ENCODE data around the gene TLR3. TPM values are rescaled to one million over a fixed set of nuclear protein-coding genes. Genes with fewer than 3 reads are reported as not detected.
A peak's percentile ranks its signal among the peaks of the same experiment; 100 is the strongest.
"Not testable (repeated sequence)": the region's sequence is repeated elsewhere in the genome, so short reads cannot be mapped to it uniquely, and the experiment has no call there.

Gene TLR3
- 1 to 10 TPM; 5.3 to 8.6 TPM for total RNA-seq
- long read RNA-seq, full-length matches to known transcripts, result 1 of 1 reads
- long read RNA-seq, partial matches to known transcripts, result 0 of 1 reads
- long read RNA-seq, other reads (novel, unspliced or antisense), result 0 of 1 reads

DNA sequence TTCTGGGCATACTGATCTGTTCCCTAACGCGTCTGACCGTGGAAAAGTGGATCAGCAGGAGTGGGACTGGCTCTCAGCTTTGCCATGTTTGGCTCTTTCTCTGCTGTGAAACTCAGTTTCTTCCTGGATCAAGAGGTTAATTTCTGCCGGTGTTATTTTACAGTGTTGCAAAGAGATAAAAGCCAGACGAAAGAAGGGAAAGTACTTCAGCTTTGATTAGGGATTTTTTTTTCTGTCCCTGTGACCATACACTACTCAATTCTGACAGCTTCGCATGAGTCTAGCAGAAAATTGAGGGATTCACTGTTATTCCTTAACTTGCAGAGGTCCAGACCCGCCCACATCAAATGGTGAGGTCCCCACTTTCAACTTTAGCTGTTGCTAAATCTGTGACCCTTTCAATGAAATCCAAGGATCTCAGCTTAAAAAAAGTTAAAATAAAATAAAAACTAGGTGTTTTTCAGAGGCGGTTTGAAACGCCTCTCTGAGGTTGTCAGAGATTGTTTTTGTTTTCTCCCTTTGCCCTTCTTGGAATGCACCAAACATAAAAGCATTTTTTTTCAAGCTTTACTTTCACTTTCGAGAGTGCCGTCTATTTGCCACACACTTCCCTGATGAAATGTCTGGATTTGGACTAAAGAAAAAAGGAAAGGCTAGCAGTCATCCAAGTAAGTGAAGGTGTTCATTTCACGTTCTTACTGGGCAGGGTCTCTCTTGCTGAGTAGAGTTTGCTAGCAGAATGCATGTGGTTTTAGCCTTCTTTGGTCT, at the start of gene TLR3:
Gene TLR3, plus strand, starts transcription at position 576 of the 768 bp plus-strand sequence. CDS start 7,464 bp downstream, outside the sequence.
- intact Hi-C loops (cut with DNase I), result loop anchor here in 1 of 2 donors (2.0 kb wide), 1 partner anchor 68 kb away; no protein-coding TSS in a partner anchor
- DNase-seq (no peak), ATAC-seq (peak; percentile 45 to 74)

DNA sequence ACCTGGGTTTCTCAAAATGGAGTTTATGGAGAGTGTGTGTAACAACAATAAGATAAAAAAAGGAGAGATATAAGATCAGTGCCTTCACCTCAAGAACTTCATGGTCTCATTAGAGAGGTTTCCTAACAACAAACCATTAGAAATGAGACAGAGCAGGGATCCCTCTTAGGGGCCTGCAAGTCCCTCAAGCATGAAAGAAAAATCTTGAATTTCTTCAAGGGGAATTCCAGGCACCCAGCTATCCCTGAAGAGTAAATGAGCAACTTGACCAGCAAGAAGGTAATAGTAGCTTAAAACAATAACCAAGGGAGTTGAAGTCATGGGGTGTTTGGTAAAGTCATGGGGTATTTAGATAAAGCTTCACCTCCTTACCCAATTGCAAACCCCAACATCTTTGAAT, 49.7 kb upstream of the TLR3 start:
- DNase-seq (no peak), ATAC-seq (no peak)
- intact Hi-C loops (cut with DNase I), result loop anchor here (5.0 to 10.0 kb wide), 3 partner anchors 172 to 222 kb away; no protein-coding TSS in a partner anchor

DNA sequence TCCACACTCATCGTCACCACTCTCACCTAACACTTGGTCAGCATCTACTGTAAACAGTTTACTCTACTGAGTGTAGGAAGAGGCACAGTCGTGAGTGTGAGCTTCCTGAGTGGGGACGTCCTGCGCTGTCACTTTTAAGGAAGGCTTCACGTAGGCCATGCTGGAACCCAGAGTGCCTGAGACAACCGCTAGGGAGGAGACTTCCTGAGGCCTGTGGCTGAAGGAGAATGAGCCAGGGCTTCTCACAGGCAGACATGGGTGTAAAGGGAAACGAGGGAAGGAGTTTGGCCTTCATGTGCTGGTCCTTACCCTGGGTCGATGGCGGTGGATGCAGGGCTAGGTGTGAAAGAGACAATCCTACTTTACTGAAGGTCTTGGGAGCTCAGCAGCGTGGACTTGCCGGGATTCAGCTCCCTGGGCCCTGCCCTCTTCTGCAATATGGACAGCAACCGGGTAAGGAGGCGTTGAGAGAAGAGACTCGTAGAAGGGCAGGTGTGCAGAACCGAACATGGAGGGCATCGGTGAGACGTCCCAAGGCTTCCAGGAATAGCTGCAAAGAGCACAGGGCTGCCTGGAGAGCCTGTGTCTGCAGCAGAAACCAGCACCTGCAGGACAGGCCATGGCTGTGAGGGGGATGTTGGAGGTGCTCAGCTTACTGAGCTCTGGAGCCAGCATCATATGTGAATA, 48.7 kb upstream of the TLR3 start:
- DNase-seq, result no peak
- ATAC-seq, result peak in 1 of 2 donors; percentile 23
- intact Hi-C loops (cut with DNase I), result loop anchor here (5.0 to 10.0 kb wide), 3 partner anchors 363 to 378 kb away; no protein-coding TSS in a partner anchor

DNA sequence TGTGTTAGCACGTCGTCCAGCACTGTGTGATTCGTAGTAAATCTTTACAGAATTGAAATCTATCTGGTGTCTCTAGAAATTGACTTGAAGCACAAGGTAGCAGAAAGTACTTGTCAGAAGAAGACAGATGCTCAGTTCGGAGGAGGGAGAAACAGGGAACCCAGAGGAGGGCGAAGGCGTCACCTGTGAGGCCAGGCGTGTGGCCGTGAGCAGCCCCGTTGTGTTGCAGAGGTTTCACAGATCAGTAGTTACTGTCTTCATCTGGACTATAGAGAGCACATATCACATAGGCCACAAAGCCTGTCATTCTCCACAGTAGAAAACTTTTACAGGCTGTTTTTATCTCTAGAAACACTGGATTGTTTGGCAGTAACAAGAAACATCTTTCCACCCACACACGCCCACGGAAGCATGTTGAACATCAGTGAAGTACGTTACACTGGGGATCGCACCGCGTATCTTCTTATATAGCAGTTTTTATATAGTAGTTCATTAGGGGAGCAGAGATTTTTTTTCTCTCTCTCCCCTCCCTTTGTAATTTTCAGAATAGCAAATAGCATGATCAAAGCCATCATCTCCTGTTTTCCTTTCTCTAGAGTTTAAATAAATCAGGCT, 48.1 kb upstream of the TLR3 start:
- ATAC-seq (peak; percentile 31 to 48), DNase-seq (no peak)
- intact Hi-C loops (cut with DNase I), result loop anchor here (5.0 to 10.0 kb wide), 3 partner anchors 364 to 379 kb away; no protein-coding TSS in a partner anchor

DNA sequence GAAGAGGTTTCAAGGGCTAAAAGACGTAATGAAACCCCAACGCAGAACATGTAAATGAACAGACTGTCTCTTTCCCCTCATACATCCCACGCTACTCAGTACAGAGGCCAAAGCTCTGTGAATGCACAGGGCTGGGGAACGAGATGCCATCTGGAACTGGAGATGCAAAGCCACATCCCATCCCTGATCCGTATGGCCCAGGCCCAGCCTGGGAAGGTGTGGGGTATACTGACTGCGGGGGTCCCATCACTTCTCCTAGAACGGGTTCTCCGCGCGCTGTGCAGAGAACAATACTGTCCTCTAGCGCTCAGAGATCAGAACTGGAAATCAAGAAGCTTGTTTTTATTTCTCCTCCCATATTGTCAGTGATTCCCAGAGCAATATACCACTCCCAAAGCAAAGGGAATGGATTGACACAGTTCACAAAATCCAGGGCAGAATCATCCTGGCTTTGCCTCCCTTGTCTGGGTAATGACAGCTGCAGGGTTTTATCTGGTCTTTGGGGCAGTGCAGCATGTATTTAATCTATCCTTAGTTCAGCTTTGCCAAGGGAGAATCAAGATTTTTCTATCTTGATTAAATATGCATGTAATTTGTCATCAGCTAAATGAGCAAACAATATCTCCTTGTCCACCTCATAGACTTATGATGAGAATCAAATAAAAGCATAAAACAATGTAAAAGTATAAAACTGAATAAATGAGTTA, 47.3 kb upstream of the TLR3 start:
- peak; percentile 72 to 80 for ATAC-seq
- no peak for DNase-seq
- intact Hi-C loops (cut with DNase I), result loop anchor here (5.0 to 10.0 kb wide), 3 partner anchors 364 to 379 kb away; no protein-coding TSS in a partner anchor

DNA sequence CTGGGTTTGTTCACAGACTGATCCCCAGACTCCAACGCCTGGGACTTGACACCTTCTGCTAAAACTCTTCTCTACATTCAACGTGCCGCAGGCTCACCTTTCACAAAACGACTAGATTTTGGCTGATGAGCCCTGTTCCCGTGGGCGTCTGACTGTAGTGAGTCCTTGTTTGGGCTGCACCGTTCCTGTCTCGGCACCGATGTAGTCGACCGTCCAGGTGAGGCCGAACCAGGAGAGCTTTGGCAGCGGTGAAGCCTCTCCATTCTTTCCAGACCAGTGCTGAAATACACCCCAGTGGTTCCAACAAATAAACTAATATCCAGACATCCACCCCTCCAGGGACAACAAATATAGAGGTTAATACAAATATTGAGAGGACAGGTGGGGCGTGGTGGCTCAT, 45.0 kb upstream of the TLR3 start:
- ATAC-seq, result no peak
- DNase-seq, result no peak
- intact Hi-C loops (cut with DNase I), result loop anchor here (5.0 to 10.0 kb wide), 3 partner anchors 367 to 382 kb away; no protein-coding TSS in a partner anchor

- intact Hi-C loops (cut with DNase I), result loop anchor here (5.0 to 10.0 kb wide), 3 partner anchors 368 to 383 kb away; no protein-coding TSS in a partner anchor
- DNase-seq (no peak), ATAC-seq (no peak)
Measured at GRCh38 chr4:186024637-186025407, 44.1 kb upstream of the TLR3 start.

DNA sequence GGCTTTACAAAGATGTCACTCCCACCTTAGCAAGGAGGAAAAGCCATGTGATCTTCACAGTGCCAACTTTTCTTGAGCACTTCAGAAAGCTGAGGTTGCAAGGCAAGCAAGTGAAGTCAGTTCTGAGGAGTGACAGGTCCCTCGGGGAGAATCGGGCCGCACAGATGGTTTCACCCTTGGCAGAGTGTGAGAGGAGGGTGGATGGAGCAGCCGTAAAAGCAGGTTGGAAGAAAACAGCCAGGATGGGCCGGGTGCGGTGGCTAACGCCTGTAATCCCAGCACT, 43.6 kb upstream of the TLR3 start:
- DNase-seq, result no peak
- ATAC-seq, result no peak
- intact Hi-C loops (cut with DNase I), result loop anchor here in 1 of 2 donors (10.0 kb wide), 1 partner anchor 381 kb away; no protein-coding TSS in a partner anchor

DNA sequence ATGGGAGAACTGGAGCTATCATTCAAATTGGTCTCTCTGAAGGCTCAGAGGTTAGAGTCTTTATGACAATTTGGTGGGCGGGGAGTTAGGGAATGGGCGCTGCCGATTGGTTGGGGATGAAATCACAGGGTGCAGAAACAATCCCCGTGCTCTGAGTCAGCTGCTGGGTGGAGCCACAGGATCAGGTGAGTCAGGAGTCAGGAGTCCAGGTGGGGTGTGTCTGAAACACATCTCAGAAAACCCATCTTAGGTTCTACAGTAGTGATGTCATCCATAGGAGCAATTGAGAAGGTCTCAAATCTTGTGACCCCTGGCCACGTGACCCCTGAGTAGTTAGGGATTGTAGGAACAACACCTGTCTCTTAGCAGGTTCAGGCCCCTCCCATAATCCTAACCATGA, 41.6 kb upstream of the TLR3 start:
- intact Hi-C loops (cut with DNase I), result loop anchor here in 1 of 2 donors (10.0 kb wide), 1 partner anchor 383 kb away; no protein-coding TSS in a partner anchor
- ATAC-seq (no peak), DNase-seq (no peak)

- intact Hi-C loops (cut with DNase I), result loop anchor here (10.0 kb wide), 3 partner anchors 385 to 555 kb away; partner anchors contain the start of gene CCDC110 (in 1 of the 2)
- DNase-seq, result peak; percentile 83
- peak; percentile 95 to 97 for ATAC-seq
Measured at GRCh38 chr4:186029571-186030398, 39.2 kb upstream of the TLR3 start.

DNA sequence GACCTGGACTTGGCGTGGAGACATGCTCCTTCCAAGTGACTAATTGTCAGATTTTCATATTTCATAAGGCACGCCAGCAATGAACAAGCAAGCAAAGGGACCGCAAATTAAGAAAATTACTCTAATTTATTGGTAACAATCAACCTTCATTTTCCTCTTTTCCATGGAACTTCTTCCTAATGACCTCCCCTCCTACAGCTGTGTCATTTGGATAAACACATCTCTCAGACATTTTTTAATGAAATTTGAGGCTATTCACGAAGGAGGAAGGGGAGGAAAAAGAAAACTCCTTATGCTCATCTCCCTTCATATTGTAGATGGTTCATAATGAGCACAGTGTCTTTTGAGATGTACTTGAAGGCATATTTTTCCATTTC, 38.6 kb upstream of the TLR3 start:
- DNase-seq (no peak), ATAC-seq (no peak)
- intact Hi-C loops (cut with DNase I), result loop anchor here in 1 of 2 donors (10.0 kb wide), 2 partner anchors 416 to 556 kb away; partner anchors contain the start of gene CCDC110

GRCh38 chr4:186030795-186031194, 38.2 kb upstream of the TLR3 start:
- intact Hi-C loops (cut with DNase I), result loop anchor here in 1 of 2 donors (10.0 kb wide), 2 partner anchors 416 to 556 kb away; partner anchors contain the start of gene CCDC110
- DNase-seq (no peak), ATAC-seq (no peak)

DNA sequence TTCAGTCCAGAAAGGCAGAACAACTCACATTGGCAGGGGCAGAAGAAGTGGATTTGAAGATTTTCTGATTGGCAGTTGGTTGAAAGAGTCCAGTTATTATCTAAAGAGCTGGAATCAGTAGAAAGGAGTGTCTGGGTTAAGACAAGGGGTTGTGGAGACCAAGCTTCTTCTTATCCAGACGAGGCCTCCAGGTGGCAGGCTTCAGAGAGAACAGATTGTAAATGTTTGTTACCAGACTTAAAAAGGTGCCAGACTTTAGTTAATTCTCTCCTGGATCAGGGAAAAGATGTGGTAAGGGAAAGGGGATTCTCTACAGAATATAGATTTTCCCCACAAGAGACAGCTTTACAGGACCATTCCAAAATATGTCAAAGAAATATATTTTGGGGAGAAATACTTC, 36.7 kb upstream of the TLR3 start:
- intact Hi-C loops (cut with DNase I), result loop anchor here in 1 of 2 donors (10.0 kb wide), 2 partner anchors 417 to 557 kb away; partner anchors contain the start of gene CCDC110
- no peak for DNase-seq
- no peak for ATAC-seq

DNA sequence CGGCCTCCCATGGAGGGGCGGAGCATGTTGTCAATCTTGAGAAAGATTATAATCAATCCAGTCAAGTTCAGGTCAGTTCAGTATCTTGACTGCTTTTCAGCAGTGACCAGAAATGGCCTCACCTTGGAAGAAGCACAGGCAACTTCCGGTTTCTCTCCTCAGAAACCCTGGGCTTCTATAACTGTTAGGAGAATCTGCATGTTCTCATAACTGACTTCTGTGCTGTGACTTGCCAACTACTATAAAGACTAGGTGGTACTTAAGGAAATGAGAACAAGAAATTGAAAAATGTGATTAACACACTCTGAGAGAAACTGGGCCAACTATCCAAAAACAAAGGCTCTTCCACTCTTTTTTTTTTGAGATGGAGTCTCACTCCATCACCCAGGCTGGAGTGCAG, 35.9 kb upstream of the TLR3 start:
- ATAC-seq (no peak), DNase-seq (no peak)
- intact Hi-C loops (cut with DNase I), result loop anchor here in 1 of 2 donors (10.0 kb wide), 2 partner anchors 418 to 558 kb away; partner anchors contain the start of gene CCDC110

- intact Hi-C loops (cut with DNase I), result loop anchor here in 1 of 2 donors (5.0 to 10.0 kb wide), 3 partner anchors 392 to 560 kb away; partner anchors contain the start of gene CCDC110
- DNase-seq, ATAC-seq: not testable (repeated sequence)
Measured at GRCh38 chr4:186034613-186035012, 34.3 kb upstream of the TLR3 start.

DNA sequence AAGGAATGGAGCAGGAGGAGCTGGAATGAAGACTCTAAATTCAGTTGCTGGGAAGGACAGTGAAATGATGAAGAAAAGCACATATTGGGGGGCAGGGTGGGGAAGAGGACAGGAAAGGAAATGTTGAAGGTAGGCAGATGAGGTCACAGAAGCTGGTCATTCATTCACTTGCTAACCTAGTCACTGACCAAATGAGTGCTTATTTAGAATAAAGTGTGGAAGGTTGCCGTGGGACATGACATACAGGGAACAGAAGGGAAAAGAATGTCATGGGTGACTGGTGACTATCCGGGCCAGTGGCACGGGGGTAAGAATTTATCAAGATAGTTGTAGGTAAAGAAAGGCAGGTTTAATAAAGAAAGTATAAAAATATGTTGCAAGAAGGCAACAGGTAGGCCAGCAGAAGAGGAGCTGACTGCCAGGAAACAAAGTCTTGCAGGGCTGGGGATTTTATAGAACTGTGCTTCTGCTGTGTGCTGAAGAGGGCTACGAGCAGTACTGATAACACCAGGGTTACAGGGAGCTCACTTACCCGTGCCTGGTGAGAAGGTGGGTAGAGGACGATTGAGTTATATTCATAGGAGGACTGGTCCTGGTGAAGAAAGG, 31.9 kb upstream of the TLR3 start:
- ATAC-seq (peak in 1 of 2 donors; percentile 30), DNase-seq (no peak)
- intact Hi-C loops (cut with DNase I), result loop anchor here in 1 of 2 donors (5.0 to 10.0 kb wide), 3 partner anchors 395 to 562 kb away; partner anchors contain the start of gene CCDC110
